Colon (tissue), 2 donors: ENCODE measurements around the gene NFIX.
"Not testable (repeated sequence)": the region's sequence is repeated elsewhere in the genome, so short reads cannot be mapped to it uniquely, and the experiment has no call there.

Experiments used
- FAIRE-seq: peaks from 2 replicates; lab custom pipeline; 2012; peaks lifted over from hg19 to GRCh38; lab: Jason Lieb, UNC
- donor health status: control.
- donor health status: control.

NFIX gene

DNA sequence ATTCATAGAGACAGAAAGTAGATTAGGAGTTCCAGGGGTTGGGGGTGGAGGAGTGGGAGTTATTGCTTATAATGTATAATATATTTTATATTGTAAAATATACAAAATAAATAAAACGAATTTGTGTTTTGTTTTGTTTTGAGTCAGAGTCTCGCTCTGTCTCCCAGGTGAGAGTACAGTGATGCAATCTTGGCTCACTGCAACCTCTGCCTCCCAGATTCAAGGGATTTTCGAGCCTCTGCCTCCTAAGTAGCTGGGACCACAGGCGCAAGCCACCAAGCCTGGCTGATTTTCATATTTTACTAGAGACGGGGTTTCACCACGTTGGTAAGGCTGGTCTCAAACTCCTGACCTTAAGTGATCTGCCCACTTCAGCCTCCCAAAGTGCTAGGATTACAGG is 35.8 kb upstream of the NFIX start:
- FAIRE-seq = no peak

DNA sequence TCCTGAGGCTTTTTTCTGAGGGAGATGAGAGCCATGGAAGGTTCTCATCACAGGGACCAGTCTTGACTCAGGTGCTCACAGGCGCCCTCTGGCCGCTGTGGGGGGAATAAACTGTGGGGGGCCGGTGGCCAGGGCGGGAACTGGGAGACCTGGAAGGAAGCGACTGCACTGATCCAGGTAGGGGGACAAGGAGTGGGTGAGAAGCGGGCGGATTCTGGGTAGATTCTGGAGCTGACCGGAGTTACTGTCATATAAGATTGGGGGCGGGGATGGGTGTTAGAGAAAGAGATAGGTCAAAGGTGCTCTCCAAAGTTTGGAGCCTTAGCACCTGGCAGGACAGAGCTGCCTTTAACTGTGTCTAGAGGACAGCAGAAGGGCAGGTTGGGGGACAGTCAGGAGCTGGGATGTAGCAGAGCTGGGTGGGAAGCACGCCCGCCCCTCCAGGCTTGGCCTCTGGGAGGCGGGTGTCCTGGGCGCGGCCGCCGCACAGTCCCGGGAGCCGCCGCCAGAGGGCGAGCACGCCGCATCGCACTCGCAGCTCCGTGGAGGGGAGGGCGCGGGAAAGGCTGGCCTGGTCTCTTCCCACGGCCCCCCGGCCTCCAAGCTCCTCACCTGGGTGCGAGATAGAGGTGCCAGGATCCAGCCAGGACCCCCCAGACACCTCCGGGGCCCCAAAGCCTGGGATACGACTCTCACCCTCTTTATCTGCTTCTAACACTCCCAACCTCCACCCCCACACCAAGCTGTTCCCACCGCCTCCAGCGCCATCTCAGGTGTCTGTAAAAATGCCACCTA is 30.1 kb upstream of the NFIX start:
- no peak for FAIRE-seq

- FAIRE-seq = no peak
These were observed 29.5 kb upstream of the NFIX start for GRCh38 chr19:12965812-12966135.

- FAIRE-seq = no peak
These were observed 27.4 kb upstream of the NFIX start for GRCh38 chr19:12967907-12968306.

GRCh38 chr19:12969292-12969988 is 25.8 kb upstream of the NFIX start, which contains the start of gene DAND5:
DAND5 (plus strand) TSS chr19:12969576; CDS start chr19:12969661, 85 bp downstream.
- no peak for FAIRE-seq

- no peak for FAIRE-seq
These were observed 25.0 kb upstream of the NFIX start for GRCh38 chr19:12970070-12970820.

- no peak for FAIRE-seq
These were observed 22.0 kb upstream of the NFIX start for GRCh38 chr19:12973236-12973635.

- no peak for FAIRE-seq
These were observed 20.7 kb upstream of the NFIX start for GRCh38 chr19:12974301-12975220.

DNA sequence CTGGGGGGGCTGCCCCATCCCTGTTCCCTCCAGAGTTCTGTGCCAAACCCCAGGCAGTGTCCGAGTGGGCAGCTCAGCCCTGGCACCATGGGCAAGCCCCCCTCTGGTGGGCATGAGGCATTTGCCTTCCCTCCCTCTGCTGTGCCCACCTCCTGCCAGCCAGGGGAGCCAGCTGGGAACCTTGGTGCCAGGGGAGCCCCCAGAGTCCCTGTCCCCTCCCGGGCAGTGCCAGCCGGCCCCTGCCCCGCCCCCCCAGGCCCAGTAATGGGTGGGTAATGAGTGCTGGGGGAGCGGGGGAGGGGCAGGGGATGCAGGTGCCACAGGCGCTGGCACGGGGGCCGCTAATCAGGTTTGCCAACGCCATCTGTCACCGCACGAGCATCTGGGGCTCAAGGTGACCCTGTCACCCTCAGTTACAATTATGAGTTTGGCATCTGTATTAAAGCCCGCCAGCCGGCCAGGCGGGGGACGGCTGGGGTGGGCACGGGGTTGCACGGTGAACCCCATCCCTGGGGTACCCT is 20.0 kb upstream of the NFIX start:
- no peak for FAIRE-seq

- FAIRE-seq = not testable (repeated sequence)
These were observed 19.2 kb upstream of the NFIX start for GRCh38 chr19:12976109-12976508.

- no peak for FAIRE-seq
These were observed 15.3 kb upstream of the NFIX start for GRCh38 chr19:12979974-12980373.

- FAIRE-seq = no peak
These were observed 12.6 kb upstream of the NFIX start for GRCh38 chr19:12982648-12983047.

DNA sequence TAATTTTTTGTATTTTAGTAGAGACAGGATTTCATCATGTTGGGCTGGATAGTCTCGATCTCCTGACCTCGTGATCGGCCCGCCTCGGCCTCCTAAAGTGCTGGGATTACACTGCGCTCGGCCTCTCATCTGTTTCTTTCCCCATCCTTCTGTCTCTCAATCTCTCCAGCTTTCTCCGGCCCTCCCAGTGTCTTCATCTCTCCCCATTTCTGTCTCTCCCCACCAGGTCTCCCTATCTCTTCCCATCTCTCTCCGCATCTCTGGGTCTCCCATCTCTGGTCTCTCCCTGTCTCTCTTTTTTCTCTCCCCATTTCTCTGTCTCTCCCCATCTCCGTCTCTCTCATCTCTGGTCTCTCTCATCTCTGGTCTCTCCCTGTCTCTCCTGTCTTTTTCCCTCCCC is 12.2 kb upstream of the NFIX start:
- FAIRE-seq = no peak

DNA sequence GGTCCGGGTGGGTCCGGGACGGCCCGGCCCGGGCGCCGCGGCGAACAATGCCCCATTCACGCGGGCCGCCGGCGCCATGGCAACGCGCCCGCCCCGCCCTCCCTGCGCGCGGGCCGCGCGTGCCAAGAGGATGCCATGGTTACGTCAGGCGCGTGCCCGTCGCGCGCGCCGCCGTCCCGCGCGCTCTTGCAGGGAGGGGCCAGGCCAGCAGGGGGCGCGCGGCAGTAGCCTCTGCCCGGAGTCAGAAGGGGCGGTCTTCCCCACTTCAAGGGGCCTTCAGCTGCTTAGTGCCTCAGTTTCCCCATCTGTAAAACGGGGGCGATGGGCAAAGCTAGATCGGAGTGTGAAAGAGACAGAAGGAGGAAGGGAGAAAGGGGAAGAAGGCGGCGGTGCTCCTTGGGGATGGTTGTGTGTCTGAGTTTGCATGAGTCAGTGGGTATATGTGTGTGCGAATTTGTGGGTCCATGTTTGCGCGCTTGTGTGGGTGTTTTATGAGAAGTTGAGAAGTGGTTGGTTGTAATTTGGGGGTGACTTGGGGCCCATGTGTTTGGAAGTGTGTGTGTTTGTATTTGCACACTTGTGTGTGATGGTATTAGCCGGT is 11.6 kb upstream of the NFIX start:
- no peak for FAIRE-seq

GRCh38 chr19:12984143-12984627 is 11.1 kb upstream of the NFIX start:
- no peak for FAIRE-seq

DNA sequence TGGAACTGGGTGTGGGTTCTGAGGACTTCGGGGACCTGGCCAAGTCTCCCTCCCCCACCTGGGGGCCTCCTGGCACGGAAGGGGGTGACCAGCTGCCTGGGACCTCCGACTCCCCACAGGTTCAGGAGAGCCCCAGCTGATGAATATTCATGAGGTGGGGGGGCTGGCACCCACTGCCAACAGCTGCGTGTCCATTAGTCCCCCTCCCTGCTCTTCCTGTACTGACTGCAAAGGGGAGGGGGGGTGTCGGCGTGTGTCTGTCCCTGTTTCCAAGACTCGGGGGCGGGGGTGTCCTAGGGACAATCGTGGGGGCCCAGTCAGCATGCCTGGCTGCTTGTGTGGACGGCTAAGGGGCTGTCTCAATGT is 10.6 kb upstream of the NFIX start:
- no peak for FAIRE-seq

GRCh38 chr19:12985049-12985776 is 10.1 kb upstream of the NFIX start:
- FAIRE-seq = no peak

- no peak for FAIRE-seq
These were observed 8.5 kb upstream of the NFIX start for GRCh38 chr19:12986726-12987125.

GRCh38 chr19:12987190-12987589 is 8.1 kb upstream of the NFIX start:
- no peak for FAIRE-seq

GRCh38 chr19:12987781-12988180 is 7.5 kb upstream of the NFIX start:
- FAIRE-seq = no peak

GRCh38 chr19:12990431-12990830 is 4.8 kb upstream of the NFIX start:
- FAIRE-seq = no peak
